HPDE6-E6E7 (cell line): ENCODE data around the gene TSC22D2.

Experiments
- DNase-seq: peaks from one replicate; pipeline ENCODE4 v3.0.0; 2011; ENCODE audit warnings: missing footprints; ENCODE audit errors: extremely low spot score

TSC22D2 gene

GRCh38 chr3:150412561-150413231 is 4.6 kb downstream of the TSC22D2 start:
- DNase-seq, result no peak

GRCh38 chr3:150414258-150414657 is 6.2 kb downstream of the TSC22D2 start:
- DNase-seq, result no peak

GRCh38 chr3:150414959-150415358 is 6.9 kb downstream of the TSC22D2 start:
- DNase-seq, result no peak

- no peak for DNase-seq
These were observed 11.2 kb downstream of the TSC22D2 start for GRCh38 chr3:150419076-150419868.

- DNase-seq, result no peak
These were observed 11.9 kb downstream of the TSC22D2 start for GRCh38 chr3:150419959-150420358.

GRCh38 chr3:150421256-150421655 is 13.2 kb downstream of the TSC22D2 start:
- no peak for DNase-seq

GRCh38 chr3:150421799-150422548 is 13.9 kb downstream of the TSC22D2 start:
- no peak for DNase-seq

- DNase-seq, result no peak
These were observed 14.8 kb downstream of the TSC22D2 start for GRCh38 chr3:150422907-150423306.

- no peak for DNase-seq
These were observed 15.7 kb downstream of the TSC22D2 start for GRCh38 chr3:150423761-150424160.

GRCh38 chr3:150426292-150426691 is 18.2 kb downstream of the TSC22D2 start:
- DNase-seq, result no peak

- no peak for DNase-seq
These were observed 20.5 kb downstream of the TSC22D2 start for GRCh38 chr3:150428562-150428961.

- no peak for DNase-seq
These were observed 21.9 kb downstream of the TSC22D2 start for GRCh38 chr3:150429767-150430671.

- DNase-seq, result no peak
These were observed 25.2 kb downstream of the TSC22D2 start for GRCh38 chr3:150433347-150433746.

GRCh38 chr3:150434234-150434633 is 26.1 kb downstream of the TSC22D2 start:
- no peak for DNase-seq

- no peak for DNase-seq
These were observed 28.1 kb downstream of the TSC22D2 start for GRCh38 chr3:150436161-150436560.

GRCh38 chr3:150439657-150440056 is 31.6 kb downstream of the TSC22D2 start:
- DNase-seq, result no peak

- DNase-seq, result no peak
These were observed 35.2 kb downstream of the TSC22D2 start for GRCh38 chr3:150443331-150443741.

GRCh38 chr3:150444371-150444770 is 36.3 kb downstream of the TSC22D2 start:
- DNase-seq, result no peak

GRCh38 chr3:150446470-150446977 is 38.4 kb downstream of the TSC22D2 start:
- no peak for DNase-seq

- no peak for DNase-seq
These were observed 39.0 kb downstream of the TSC22D2 start for GRCh38 chr3:150447084-150447483.
